GM18951 (cell line): ENCODE results near the gene PKD2L2.

Source experiments
- POLR2A ChIP-seq: IDR thresholded peaks from 4 replicates; pipeline ENCODE4 v1.6.1; 2011; ENCODE audit warnings: mild to moderate bottlenecking; ENCODE audit not compliant: insufficient read length, insufficient read depth; ENCODE audit errors: extremely low read depth
- in situ Hi-C: fragments of 300-500 bp; cut with MboI; formaldehyde crosslinking; loops from one replicate; pipeline ENCODE4 v1.12.0; 2022; ENCODE audit warnings: low sequenced_read_pairs, mixed read lengths, inconsistent platforms; ENCODE audit not compliant: unreplicated experiment

The PKD2L2 gene

DNA sequence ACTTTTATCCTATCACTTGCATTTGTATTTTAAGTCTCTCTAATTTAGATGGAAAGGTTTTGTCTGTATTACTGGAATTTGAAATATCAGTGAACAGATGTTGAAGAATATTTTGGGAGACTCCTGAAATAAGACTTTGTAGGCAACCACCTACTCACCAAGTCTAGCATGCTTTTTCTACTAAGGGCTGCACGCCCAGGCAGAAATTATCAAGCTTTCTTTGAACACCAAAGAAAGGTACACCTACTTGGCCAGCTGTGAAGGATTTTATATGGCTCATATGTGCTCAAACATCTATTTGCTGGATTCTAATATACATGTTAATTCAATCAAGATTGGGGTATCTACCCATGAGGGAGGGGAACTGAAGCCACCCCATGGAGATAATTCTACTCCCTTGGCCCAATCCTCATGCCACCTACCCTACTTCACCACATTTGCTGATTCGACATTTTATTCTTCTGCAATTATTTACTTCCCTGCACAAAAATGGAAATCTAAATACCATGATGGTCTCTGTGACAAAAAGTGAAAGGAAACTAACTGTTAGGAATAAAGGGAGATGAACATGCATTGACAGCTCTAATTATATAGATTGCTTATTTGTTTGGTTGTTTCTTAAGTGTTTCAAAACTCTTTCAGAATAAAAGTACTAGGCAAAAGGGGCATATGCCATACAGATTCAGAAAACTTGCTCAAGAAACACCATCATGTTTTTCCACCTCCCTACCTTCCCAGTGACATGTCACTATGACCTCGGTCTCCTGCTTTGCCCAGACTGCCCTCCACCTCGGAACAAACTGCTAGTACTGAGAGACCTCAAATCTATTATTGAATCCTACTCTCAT lies 22.5 kb upstream of the PKD2L2 start:
- in situ Hi-C loops = no loop called here
- no peak for TF ChIP-seq POLR2A

DNA sequence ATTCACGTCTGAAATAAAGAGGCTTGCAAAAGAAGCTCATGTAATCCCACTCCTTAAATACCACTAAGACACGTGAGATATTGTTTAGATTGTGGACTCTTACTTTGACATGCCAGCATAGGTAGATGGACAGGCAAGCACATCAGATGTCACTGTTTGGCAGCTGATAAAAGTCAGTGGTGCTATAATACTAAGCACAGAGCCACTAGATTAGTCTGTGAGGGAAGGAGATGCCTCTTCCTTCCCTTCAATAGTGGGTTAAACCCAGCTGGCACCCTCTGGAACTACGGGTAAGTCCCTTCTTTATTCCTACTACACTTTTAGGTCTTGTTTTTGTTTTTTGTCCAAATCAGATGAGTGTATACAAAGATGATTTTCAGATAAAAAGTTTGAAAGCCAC lies 21.6 kb upstream of the PKD2L2 start, which contains the start of gene MYOT:
Gene MYOT (plus strand): TSS at position 197 of the 400 bp plus-strand sequence. CDS start 2,792 bp downstream, outside the sequence.
- TF ChIP-seq POLR2A = no peak
- in situ Hi-C loops = no loop called here

DNA sequence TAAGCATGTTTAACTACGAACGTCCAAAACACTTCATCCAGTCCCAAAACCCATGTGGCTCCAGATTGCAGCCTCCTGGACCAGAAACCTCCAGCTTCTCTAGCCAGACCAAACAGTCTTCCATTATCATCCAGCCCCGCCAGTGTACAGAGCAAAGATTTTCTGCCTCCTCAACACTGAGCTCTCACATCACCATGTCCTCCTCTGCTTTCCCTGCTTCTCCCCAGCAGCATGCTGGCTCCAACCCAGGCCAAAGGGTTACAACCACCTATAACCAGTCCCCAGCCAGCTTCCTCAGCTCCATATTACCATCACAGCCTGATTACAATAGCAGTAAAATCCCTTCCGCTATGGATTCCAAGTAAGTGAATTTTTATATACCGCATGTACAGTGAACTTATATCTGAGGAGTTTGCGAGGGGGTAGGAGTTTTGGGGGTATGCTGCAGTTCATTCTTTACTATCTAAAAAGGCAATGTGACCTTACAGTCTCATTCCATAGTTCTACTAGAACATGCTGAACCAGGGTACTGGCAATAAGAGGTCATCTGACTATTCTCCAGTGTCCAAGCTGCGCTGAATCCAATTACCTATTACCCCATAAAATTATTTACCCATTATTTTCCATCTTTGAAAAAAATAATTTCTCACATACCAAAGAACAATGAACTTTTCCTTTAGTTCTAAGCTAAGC lies 18.5 kb upstream of the PKD2L2 start:
- no peak for TF ChIP-seq POLR2A
- in situ Hi-C loops = no loop called here

DNA sequence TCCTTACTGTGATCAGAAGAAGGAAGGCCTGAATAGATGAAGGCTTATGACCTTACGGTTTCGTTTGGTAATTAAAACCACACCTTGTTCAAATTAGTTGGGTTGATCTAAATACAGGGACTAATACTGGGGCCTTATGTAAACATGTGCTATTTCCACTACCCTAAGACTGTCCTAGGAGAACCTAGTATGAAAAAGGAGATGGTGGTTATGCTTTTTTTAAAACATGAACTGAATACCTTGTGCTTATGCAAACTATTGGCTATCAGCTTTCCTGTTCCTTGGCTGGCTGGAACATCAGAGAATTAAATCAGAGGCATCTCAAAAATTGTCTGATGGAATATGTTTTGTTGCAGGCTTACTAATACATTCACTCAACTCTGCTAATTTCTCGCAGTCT lies 17.7 kb upstream of the PKD2L2 start:
- in situ Hi-C loops = no loop called here
- TF ChIP-seq POLR2A = no peak

DNA sequence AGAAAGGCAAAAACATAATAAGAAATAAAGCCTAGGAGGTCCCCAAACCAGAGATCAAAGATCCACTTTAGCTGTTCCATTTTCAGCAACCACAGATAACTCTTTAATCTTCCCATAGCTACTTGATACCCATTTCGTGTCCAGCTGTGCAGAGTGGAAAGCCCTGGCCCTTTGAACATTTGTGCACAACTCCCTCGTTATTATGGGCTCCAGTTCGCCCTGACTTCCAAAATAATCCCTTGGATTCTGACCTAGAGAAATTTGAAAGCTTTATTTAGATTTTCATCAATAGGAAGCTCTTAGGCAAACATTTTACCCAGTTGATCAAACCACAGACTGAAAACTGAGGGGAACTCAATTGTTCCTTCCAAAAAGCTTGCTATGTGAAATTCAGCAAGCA lies 16.8 kb upstream of the PKD2L2 start:
- in situ Hi-C loops = no loop called here
- TF ChIP-seq POLR2A = no peak

DNA sequence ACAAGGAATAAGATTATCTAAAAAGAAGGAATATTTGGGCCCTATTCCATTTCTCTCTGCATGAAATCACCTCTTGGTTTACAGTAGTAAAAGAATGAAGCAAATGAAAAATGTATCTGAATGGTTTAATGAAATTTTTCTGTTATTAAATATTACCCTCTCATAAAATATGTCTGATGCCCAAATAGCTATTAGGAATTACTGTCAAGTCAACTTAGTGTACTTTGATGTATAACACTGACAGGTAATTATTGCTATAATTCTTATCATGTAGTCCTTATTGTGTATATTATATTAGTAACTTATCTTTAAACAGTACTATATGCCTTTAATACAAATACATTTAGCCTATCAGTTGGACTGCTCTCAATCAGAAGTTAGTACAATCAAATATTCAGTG lies 13.2 kb upstream of the PKD2L2 start:
- in situ Hi-C loops = no loop called here
- TF ChIP-seq POLR2A = no peak

DNA sequence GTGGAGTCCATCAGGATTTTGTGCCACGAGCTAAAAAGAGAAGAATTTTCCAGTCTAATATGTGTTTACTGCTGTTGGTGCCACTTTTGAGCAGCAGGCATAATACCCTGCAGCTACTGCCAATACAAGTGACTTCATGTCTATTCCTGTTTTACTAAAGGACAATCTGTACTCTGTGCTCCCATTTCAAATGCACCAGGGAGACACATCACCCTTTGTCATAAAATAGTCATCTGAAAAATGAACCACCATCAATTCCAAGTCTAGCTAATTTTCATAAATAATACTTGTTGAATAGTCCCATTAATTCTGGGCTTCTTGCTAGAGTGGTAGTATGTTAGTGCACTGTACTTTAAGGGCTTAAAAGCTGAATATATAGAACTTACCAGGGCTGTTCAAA lies 8.9 kb upstream of the PKD2L2 start:
- TF ChIP-seq POLR2A = no peak
- in situ Hi-C loops = no loop called here

DNA sequence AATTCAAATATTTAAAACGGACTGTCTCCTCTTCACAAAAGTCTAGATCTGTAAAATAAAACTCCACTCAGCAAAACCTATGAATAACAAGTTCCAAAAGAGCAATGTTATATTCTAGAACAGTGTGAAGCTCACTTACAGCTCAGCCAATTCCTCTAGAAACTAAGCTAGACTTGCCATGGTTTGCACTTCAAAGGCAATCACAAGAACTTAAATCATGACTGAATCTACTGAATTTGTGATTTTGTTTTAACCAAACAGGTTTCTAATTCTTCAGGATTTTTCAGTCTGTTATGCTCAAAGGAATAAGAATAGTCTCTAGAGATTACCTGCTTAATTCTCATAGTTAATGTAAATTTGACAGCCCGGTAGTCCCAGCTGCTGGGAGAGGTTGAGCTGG lies 1.4 kb upstream of the PKD2L2 start:
- in situ Hi-C loops = no loop called here
- no peak for TF ChIP-seq POLR2A

DNA sequence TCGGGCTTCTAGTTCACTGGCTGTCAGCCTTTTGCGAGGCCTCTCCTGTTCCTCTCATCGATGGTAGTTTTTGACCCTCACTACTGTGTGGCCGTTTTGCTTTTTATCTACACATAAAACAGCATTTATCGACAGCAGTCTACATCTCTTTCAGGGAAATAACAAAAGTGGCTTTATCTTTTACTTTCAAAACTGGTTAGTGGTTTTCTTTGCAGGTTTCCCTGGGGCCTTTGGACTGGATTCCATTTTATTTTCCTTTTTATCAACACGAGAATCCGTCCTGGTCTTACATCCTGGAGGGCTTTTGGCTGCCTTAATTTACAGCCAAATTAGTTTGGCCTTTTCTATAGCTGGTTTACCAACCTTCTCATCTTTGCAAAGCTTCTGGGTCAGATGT lies 793 bp upstream of the PKD2L2 start:
- TF ChIP-seq POLR2A = no peak
- in situ Hi-C loops = no loop called here

DNA sequence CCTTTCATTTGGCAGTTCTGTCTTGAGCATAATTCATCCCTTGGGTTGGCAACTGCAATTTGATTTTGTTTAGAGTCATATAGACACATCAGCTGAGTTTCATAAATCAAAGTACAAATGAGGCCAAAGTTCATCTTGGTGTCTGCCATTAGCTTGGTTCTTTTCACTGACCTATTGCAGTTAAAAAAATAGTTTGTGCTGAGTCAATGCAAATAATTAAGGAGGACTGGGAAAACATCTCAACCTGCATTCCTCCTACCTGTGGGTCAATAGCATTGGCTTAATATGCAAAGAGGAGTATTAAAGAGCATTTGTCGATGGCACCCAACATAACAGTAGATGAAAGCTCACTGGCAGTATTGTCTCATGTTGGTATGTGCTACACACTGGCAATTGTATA lies 1.6 kb downstream of the PKD2L2 start:
- no peak for TF ChIP-seq POLR2A
- in situ Hi-C loops = no loop called here

DNA sequence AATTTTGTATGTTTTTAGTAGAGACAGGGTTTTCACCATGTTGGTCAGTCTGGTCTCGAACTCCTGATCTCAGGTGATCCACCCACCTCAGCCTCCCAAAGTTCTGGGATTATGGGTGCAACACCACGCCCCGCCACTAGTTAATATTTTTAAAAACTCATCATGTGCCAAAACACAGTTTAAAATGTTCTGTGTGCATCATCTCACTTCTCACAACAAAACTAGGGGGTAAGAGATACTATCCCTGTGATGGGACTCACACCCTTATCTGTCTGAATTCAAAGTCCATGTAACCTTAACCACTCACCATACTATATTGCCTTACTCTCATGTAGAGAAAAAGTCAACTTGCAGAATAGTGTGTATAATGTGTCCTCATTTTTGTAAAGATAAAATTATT lies 2.6 kb downstream of the PKD2L2 start:
- in situ Hi-C loops = no loop called here
- TF ChIP-seq POLR2A = no peak

DNA sequence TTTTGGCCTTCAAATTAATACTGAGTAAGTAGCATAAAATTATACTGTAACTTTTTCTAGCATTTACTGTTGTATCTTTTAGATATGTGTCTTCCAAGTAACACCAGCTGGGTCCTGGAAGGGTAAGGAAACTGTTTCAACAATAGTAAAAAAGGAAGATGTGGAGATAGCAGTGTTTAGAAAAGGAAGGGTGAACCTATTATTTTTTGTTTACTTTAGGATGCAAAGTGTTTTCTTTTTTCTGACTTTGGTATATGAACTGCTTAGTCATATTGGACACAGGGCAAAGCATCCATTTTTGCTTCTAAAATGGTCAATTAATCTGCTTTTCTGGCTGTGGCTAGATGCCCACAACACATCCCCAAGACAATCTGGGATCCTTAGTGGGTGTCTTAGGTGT lies 5.3 kb downstream of the PKD2L2 start:
- TF ChIP-seq POLR2A = no peak
- in situ Hi-C loops = no loop called here

DNA sequence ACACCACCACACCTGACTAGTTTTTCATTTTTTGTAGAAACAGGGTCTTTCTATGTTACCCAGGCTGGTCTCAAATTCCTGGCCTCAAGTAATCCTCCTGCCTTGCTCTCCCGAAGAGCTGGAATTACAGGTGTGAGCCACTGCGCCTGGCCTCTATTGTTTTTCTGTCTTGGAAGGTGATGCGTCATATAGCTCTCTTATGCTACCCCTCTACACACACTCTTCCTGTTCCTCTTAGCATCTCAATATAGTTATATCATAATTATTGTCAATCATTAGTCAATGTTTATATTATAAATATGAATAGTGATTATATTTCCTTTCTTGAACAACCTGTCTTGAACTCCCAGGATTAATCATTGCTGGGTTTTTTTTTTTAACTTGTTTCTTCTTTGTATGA lies 7.3 kb downstream of the PKD2L2 start:
- TF ChIP-seq POLR2A = no peak
- in situ Hi-C loops = no loop called here

DNA sequence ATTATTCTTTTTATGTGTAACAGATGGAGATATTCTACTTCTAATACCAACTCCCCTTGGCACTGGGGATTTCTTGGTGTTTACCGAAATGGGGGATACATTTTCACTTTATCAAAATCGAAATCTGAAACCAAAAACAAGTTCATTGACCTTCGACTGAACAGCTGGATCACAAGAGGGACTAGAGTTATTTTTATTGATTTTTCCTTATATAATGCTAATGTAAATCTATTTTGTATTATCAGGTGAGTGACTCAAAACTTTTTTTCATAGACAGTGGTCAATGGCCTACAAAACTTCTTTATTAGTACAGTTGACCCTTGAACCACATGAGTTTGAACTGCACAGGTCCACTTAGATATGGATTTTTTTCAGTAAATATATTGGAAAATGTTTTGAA lies 10.2 kb downstream of the PKD2L2 start:
- in situ Hi-C loops = no loop called here
- no peak for TF ChIP-seq POLR2A
